ENCODE data around the gene TADA2B.

- TF ChIP-seq CTCF (IDR thresholded peaks at IDR 0.05; ENCODE audit: low read depth, low read length) (no peak), EZH2phosphoT487 (IDR thresholded peaks at IDR 0.05; ENCODE audit: low read depth) (no peak)
Observed at GRCh38 chr4:7000421-7001176, 42.6 kb upstream of the TADA2B start.
